DND-41 (cell line): Measurements from ENCODE around the gene OBSCN.

Experiments
- ATAC-seq: fragments of 200-7000 bp; cut with Tn5 transposase; 3 replicates; pipeline ENCODE4 v1.9.1; 2021; ENCODE audit warnings: low read depth; ENCODE audit not compliant: insufficient read depth
- DNase-seq: peaks from one replicate; pipeline ENCODE4 v3.0.0-alpha.2; 2020
- H2AFZ ChIP-seq: 2 replicates; pipeline ENCODE4 v1.6.0; 2012; ENCODE audit warnings: low read depth, low read length
- H3K27ac ChIP-seq: 2 replicates; pipeline ENCODE4 v1.5.1; 2012; ENCODE audit warnings: low read length, inconsistent platforms
- H3K27me3 ChIP-seq: fragments of 200-600 bp; sonication (generic); 2 replicates; pipeline ENCODE4 v1.6.0; 2012; ENCODE audit warnings: low read length, mild to moderate bottlenecking, inconsistent platforms; ENCODE audit not compliant: insufficient read depth, poor library complexity
- H3K36me3 ChIP-seq: 2 replicates; pipeline ENCODE4 v1.5.1; 2012; ENCODE audit warnings: low read length, inconsistent platforms; ENCODE audit not compliant: insufficient read depth
- H3K4me1 ChIP-seq: 2 replicates; pipeline ENCODE4 v1.5.1; 2012; ENCODE audit warnings: mild to moderate bottlenecking, low read length; ENCODE audit not compliant: insufficient read depth
- H3K4me2 ChIP-seq: 2 replicates; pipeline ENCODE4 v1.6.0; 2012; ENCODE audit warnings: mild to moderate bottlenecking, moderate library complexity, low read length, inconsistent platforms; ENCODE audit not compliant: insufficient read depth
- H3K4me3 ChIP-seq, 2 experiments: fragments of 200-600 bp in 1 of 2; shearing (Covaris generic) in 1 of 2; 2 replicates each; pipeline ENCODE4 v1.5.1; 2012 to 2016; ENCODE audit warnings: inconsistent platforms in 2 of 2, low read length in 2 of 2, mild to moderate bottlenecking in 2 of 2, low read depth in 1 of 2, moderate library complexity in 1 of 2
- H3K79me2 ChIP-seq: 2 replicates; pipeline ENCODE4 v1.6.0; 2012; ENCODE audit warnings: low read length, inconsistent platforms; ENCODE audit not compliant: insufficient read depth
- H3K9ac ChIP-seq: 2 replicates; pipeline ENCODE4 v1.6.0; 2012; ENCODE audit warnings: low read depth, mild to moderate bottlenecking, inconsistent platforms, low read length, moderate library complexity
- H3K9me3 ChIP-seq: 2 replicates; pipeline ENCODE4 v1.5.1; 2012; ENCODE audit warnings: low read length, moderate library complexity, mild to moderate bottlenecking, inconsistent platforms; ENCODE audit not compliant: insufficient read depth, severe bottlenecking
- H4K20me1 ChIP-seq: 2 replicates; pipeline ENCODE4 v1.6.0; 2012; ENCODE audit warnings: low read length; ENCODE audit not compliant: insufficient read depth
- CTCF ChIP-seq: IDR thresholded peaks from 2 replicates; pipeline ENCODE4 v1.5.1; 2012; ENCODE audit warnings: borderline replicate concordance, low read length, moderate library complexity, mild to moderate bottlenecking; ENCODE audit not compliant: poor library complexity, severe bottlenecking; ENCODE audit errors: extremely low read depth
- EZH2 ChIP-seq: IDR thresholded peaks from 3 replicates; pipeline ENCODE4 v1.6.1; 2012; ENCODE audit warnings: borderline replicate concordance, low read depth, mild to moderate bottlenecking, moderate library complexity, low read length, inconsistent platforms; ENCODE audit not compliant: severe bottlenecking

The OBSCN gene

GRCh38 chr1:228366866-228367741, 159.3 kb downstream of the OBSCN start:
- no peak for TF ChIP-seq EZH2
- TF ChIP-seq CTCF = no peak
- H3K4me3 ChIP-seq = no peak overlapping the region
- H3K36me3 ChIP-seq = no peaks in the 10 kb centered on the region
- no peaks in the 10 kb centered on the region for H4K20me1 ChIP-seq
- ATAC-seq (no peak), DNase-seq (no peak)
- no peaks in the 10 kb centered on the region for H3K4me1 ChIP-seq
- H3K9ac ChIP-seq = no peak overlapping the region
- no peaks in the 10 kb centered on the region for H3K9me3 ChIP-seq
- no peak overlapping the region for H2AFZ ChIP-seq
- no peak overlapping the region for H3K27ac ChIP-seq
- H3K27me3 ChIP-seq = no peaks in the 10 kb centered on the region
- no peaks in the 10 kb centered on the region for H3K79me2 ChIP-seq
- no peak overlapping the region for H3K4me2 ChIP-seq

GRCh38 chr1:228367798-228368791, 160.3 kb downstream of the OBSCN start:
- Histone ChIP-seq H3K79me2 (no peaks in the 10 kb centered on the region), H3K4me2 (no peak overlapping the region), H3K36me3 (no peaks in the 10 kb centered on the region), H3K9me3 (no peaks in the 10 kb centered on the region), H3K27me3 (no peaks in the 10 kb centered on the region), H3K9ac (no peak overlapping the region), H4K20me1 (no peaks in the 10 kb centered on the region), H3K4me1 (no peaks in the 10 kb centered on the region), H3K27ac (no peak overlapping the region), H2AFZ (no peak overlapping the region), H3K4me3 (no peak overlapping the region)
- TF ChIP-seq CTCF = no peak
- TF ChIP-seq EZH2 = no peak
- ATAC-seq = no peak
- no peak for DNase-seq

GRCh38 chr1:228368801-228369607, 161.2 kb downstream of the OBSCN start:
- no peak overlapping the region for H3K4me3 ChIP-seq
- no peaks in the 10 kb centered on the region for H3K27me3 ChIP-seq
- no peak for TF ChIP-seq EZH2
- no peak for TF ChIP-seq CTCF
- ATAC-seq (no peak), DNase-seq (no peak)
- no peaks in the 10 kb centered on the region for H3K36me3 ChIP-seq
- H3K4me2 ChIP-seq = no peak overlapping the region
- no peak overlapping the region for H3K9ac ChIP-seq
- no peaks in the 10 kb centered on the region for H4K20me1 ChIP-seq
- no peak overlapping the region for H2AFZ ChIP-seq
- H3K9me3 ChIP-seq = no peaks in the 10 kb centered on the region
- no peak overlapping the region for H3K27ac ChIP-seq
- no peaks in the 10 kb centered on the region for H3K79me2 ChIP-seq
- H3K4me1 ChIP-seq = no peaks in the 10 kb centered on the region
